Type B pancreatic cell (in vitro differentiated cells): ENCODE results near the gene NOTCH1. TPM values are rescaled to one million over a fixed set of nuclear protein-coding genes. Genes with fewer than 3 reads are reported as not detected.

Experiments used
- DNase-seq: peaks from one replicate; pipeline ENCODE4 v3.0.0; 2021; ENCODE audit warnings: mixed read lengths; ENCODE audit not compliant: unreplicated experiment; ENCODE audit errors: extremely low spot score
- H3K27ac Mint-ChIP-seq: 2 replicates; pipeline ENCODE4 v1.8.0; 2021; ENCODE audit warnings: mild to moderate bottlenecking, mixed read lengths
- H3K27me3 Mint-ChIP-seq: 2 replicates; pipeline ENCODE4 v1.8.0; 2021; ENCODE audit warnings: mixed read lengths
- H3K36me3 Mint-ChIP-seq: 2 replicates; pipeline ENCODE4 v1.8.0; 2021; ENCODE audit warnings: mixed read lengths
- H3K4me1 Mint-ChIP-seq: one replicate; pipeline ENCODE4 v1.8.0; 2021; ENCODE audit warnings: mixed read lengths; ENCODE audit not compliant: unreplicated experiment
- H3K4me3 Mint-ChIP-seq: 2 replicates; pipeline ENCODE4 v1.8.0; 2021; ENCODE audit warnings: mild to moderate bottlenecking, mixed read lengths
- H3K9me3 Mint-ChIP-seq: 2 replicates; pipeline ENCODE4 v1.8.0; 2021; ENCODE audit warnings: mixed read lengths
- total RNA-seq: library from RNA; stranded (reverse); gene quantifications from 2 replicates; pipeline ENCODE4 v1.2.1, GENCODE V29; 2021; ENCODE audit warnings: low replicate concordance
- TF ChIP-seq, protein P1 (sequence below): fragments of 200-600 bp; sonication (generic); conservative IDR thresholded peaks from 2 replicates; pipeline ENCODE4 v1.5.0; 2021; ENCODE audit warnings: antibody characterized with exemption, mild to moderate bottlenecking

NOTCH1 gene
- total RNA-seq, 1 donor from 2014 or later: 53.1 TPM

DNA sequence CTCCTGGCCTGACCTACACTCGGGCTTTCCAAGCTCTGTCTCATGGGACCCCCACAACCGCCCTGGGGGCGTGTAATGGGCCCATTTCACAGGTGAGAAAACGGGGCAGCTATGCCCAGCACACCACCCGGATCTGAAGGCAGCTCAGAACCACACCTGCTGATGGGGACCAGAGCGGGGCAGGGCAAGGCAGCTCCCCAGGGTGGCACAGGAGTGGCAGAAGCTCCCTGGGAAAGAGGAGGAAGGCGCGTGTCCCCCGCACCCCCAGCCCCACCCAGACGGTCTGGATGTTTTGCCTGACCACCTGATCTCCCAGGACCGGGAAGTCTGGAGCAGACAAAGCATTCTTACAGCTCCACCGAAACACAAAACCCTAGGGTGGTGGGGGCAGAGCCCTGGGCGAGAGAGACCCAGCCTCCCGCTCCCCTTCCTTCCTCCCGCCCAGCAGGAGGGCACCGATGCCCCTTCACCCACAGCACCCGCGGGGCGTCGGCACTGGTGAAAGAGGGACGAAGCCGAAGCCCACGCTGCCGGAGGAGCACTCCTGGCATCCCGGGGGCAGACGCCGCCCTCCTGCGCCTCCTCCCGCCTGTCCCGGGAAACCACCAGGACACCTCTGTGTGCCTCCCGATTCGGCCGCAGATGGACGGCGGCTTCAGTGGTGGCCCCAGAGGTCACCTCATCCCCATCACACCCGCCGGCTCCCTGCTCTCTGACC is 14.5 kb downstream of the NOTCH1 start:
- no peak overlapping the region for H3K27ac Mint-ChIP-seq
- no peak overlapping the region for H3K4me3 Mint-ChIP-seq

DNA sequence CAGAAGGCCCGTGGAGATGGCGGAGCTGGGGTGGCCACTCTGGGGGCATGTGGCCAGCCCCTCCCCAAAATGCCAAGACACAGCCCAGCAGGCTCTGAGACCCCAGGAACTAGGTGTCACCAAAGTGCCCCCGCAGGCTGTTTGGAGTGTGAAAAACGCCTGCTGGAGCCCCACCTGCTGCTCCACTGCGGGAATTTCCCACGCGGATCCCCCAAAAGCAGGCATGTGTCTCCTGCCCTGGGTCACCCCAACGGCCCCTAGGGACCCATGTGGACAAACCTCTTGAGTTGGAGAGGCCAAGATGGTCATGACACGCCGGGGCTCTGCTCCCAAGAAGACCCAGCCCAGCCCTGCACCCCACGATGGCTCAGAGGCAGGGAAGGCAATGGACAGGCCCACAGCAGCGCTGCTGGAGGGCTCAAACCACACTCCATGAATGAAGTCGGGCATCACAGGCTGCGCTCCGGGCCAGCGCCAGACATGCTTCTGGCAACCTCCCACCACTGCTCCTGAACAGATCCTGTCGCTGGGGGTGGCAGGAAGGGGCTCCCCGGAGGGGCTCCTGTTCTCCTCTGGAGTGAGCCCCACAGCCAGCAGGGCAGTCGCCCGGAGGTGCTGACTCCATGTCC is 15.3 kb downstream of the NOTCH1 start:
- H3K4me1 Mint-ChIP-seq: peaks cover 19% of the 10 kb centered on the region
- no peak overlapping the region for H3K27ac Mint-ChIP-seq
- H3K36me3 Mint-ChIP-seq: no peaks in the 10 kb centered on the region
- no peak overlapping the region for H3K4me3 Mint-ChIP-seq
- no peak for DNase-seq
- H3K9me3 Mint-ChIP-seq: no peaks in the 10 kb centered on the region
- TF ChIP-seq, protein P1, sequence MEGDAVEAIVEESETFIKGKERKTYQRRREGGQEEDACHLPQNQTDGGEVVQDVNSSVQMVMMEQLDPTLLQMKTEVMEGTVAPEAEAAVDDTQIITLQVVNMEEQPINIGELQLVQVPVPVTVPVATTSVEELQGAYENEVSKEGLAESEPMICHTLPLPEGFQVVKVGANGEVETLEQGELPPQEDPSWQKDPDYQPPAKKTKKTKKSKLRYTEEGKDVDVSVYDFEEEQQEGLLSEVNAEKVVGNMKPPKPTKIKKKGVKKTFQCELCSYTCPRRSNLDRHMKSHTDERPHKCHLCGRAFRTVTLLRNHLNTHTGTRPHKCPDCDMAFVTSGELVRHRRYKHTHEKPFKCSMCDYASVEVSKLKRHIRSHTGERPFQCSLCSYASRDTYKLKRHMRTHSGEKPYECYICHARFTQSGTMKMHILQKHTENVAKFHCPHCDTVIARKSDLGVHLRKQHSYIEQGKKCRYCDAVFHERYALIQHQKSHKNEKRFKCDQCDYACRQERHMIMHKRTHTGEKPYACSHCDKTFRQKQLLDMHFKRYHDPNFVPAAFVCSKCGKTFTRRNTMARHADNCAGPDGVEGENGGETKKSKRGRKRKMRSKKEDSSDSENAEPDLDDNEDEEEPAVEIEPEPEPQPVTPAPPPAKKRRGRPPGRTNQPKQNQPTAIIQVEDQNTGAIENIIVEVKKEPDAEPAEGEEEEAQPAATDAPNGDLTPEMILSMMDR: no peak
- H3K27me3 Mint-ChIP-seq: no peaks in the 10 kb centered on the region

More for the DNA sequence above, 14.5 kb downstream of the NOTCH1 start:
- Mint-ChIP-seq H3K36me3 (no peaks in the 10 kb centered on the region), H3K27me3 (no peaks in the 10 kb centered on the region), H3K9me3 (no peaks in the 10 kb centered on the region), H3K4me1 (peaks cover 16% of the 10 kb centered on the region)
- TF ChIP-seq, protein P1: no peak
- no peak for DNase-seq

DNA sequence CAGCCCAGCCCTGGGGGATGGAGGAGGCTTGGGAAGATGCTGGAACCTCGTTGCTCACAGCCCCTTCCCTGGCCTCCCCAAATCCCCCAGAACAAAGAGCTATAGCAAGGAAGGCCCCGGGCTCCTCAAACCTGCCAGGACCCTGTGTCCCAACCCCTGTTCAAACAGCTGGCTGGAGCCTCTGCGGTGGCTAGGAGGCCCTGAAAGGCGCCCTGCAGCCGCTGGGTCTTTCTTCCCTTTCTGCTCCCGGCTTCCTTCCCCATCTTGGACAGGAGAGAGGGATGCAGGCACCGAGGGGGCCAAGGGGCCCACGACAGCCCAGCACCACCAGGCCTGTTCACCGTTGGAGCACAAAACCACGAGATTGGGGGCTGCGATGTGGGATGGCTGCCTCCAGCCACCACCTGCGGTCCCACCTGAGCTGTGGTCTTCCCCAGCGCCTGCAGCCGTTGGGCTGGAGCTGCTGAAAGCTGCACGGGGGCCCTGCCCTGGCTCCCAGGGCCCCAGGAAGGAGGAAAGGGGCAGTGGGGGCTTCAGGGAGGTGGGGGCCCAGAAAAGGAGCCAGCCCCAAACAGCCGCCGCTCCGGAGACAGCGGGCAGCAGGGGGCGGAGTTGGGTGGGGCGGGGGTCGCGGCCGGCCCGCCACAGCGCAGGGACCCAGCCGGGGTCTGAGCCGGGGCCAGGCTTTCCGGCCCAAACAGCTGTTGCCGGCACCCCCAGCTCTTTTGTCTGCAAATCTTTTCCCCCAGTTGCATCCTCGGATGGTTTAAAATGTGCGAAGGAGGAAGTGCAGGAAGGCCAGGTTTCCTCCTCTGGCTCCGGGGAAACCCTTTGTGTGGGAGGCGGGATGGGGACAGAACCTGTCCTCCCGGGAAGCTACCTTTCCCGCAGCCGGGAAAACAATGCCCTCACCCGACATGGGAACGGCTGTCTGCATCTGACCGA is 16.1 kb downstream of the NOTCH1 start:
- no peak overlapping the region for H3K27ac Mint-ChIP-seq
- DNase-seq: no peak
- TF ChIP-seq, protein P1: no peak
- no peaks in the 10 kb centered on the region for H3K9me3 Mint-ChIP-seq
- no peaks in the 10 kb centered on the region for H3K27me3 Mint-ChIP-seq
- no peak overlapping the region for H3K4me3 Mint-ChIP-seq
- H3K4me1 Mint-ChIP-seq: peaks cover 19% of the 10 kb centered on the region
- H3K36me3 Mint-ChIP-seq: no peaks in the 10 kb centered on the region

DNA sequence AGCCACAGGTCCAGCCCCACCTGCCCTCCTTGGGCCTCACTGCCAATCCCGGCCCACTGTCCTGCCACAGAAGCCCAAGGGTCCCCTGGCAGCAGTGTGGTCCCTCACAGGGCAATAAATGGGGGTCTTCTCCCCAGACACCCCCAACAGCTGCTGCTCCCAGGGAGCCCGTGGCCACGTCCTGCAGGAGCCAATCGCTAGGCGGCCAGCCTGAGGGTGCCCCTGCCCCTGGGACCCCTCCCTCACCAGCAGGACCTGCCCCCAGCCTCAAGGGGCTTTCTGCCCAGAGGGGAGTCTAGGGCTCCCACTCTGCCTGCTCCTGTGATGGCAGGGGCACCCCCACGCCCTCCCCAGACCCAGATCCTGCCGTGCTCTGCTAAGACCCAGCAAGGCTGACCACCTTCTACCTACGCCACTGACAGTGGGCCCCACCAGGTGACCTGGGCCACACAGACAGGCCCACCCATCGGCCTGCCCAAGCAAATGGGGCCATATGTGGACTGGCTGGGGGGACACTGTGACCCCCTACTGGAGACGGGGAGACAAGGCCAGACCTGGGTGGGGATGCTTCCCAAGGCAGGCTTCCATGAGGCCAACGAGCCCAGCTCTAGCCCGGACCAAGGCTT is 17.0 kb downstream of the NOTCH1 start:
- no peak for DNase-seq
- no peaks in the 10 kb centered on the region for H3K36me3 Mint-ChIP-seq

More for the DNA sequence above, 17.0 kb downstream of the NOTCH1 start:
- peaks cover 14% of the 10 kb centered on the region for H3K4me1 Mint-ChIP-seq
- TF ChIP-seq, protein P1: no peak
- no peaks in the 10 kb centered on the region for H3K9me3 Mint-ChIP-seq
- no peak overlapping the region for H3K27ac Mint-ChIP-seq
- H3K27me3 Mint-ChIP-seq: no peaks in the 10 kb centered on the region
- no peak overlapping the region for H3K4me3 Mint-ChIP-seq
